Esophagus squamous epithelium (tissue), 4 donors: ENCODE measurements around the gene ULBP3.

Source experiments
- CTCF ChIP-seq, 6 experiments: fragments of 450-650 bp in 4 of 6; fragments of 200-600 bp in 2 of 6; sonication (generic) in 2 of 6; IDR thresholded peaks; one replicate each; pipeline ENCODE4 v1.5.1; 2016 to 2019; ENCODE audit warnings: antibody characterized with exemption in 6 of 6, mild to moderate bottlenecking in 4 of 6, moderate library complexity in 4 of 6
- POLR2A ChIP-seq, 4 donors: fragments of 450-650 bp; IDR thresholded peaks; one replicate each; pipeline ENCODE4 v1.6.1; 2017; ENCODE audit warnings: antibody characterized with exemption in 4 of 4, mild to moderate bottlenecking in 4 of 4, moderate library complexity in 3 of 4

DNA sequence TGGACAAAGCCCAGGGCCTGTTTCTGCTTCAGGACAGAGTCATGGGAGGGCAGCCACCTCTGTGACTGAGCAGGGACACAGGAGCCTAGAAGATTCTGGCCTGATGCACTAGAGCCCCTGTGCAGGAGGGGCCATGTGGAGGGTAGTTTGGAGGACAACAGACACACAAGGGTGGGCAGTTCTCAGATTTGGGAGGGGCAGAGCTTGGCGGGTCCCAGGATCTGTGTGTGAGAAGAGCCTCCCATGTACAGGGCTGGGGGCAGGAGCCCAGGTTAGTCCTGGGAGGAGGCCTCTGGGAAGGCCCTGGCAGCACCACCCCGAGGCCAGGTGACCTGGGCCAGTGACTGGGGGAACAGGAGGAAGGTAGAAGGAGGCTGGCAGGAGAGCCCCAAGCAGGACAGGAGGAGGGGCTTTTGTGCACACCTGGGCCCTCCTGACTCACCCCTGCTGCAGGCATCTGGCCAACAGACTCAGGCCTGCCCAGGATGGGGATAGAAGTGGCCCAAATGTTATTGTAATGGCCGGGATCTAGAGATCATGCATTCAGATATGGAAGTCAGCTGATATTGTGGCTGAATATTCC, 1.4 kb upstream of the ULBP3 start:
- no peak for TF ChIP-seq CTCF (IDR thresholded peaks at IDR 0.05)
- TF ChIP-seq POLR2A (IDR thresholded peaks at IDR 0.05) = no peak
